IMR-90 (cell line): Measurements from ENCODE around the gene HES7. TPM values are rescaled to one million over a fixed set of nuclear protein-coding genes. Genes with fewer than 3 reads are reported as not detected.

Experiments
- ATAC-seq: fragments of 200-7000 bp; cut with Tn5 transposase; 2 replicates; pipeline ENCODE4 v1.9.1; 2020; ENCODE audit warnings: low read depth, mild to moderate bottlenecking, moderate library complexity
- BruUV-seq: library from RNA; stranded (reverse); fragments of 400-500 nt; replicated peaks from 2 replicates; lab custom pipeline; 2021; lab: Mats Ljungman, UMichigan
- CTCF ChIA-PET: fragments of 300-600 bp; formaldehyde crosslinking; extraction: SDS; loops from one replicate; lab custom pipeline; 2021; ENCODE audit warnings: antibody characterized with exemption; lab: Yijun Ruan, JAX
- POLR2A ChIA-PET: fragments of 300-600 bp; sonication (Branson Sonifier 250); formaldehyde crosslinking; loops from one replicate; lab custom pipeline; 2022; ENCODE audit warnings: antibody characterized with exemption; ENCODE audit not compliant: unreplicated experiment; lab: Charles Lee
- DNase-seq: peaks from one replicate; pipeline ENCODE4 v3.0.0; 2013
- H2AFZ ChIP-seq: replicated peaks from 2 replicates; pipeline ENCODE3; 2013; ENCODE audit warnings: low read length, mild to moderate bottlenecking; ENCODE audit not compliant: poor library complexity
- H2AK5ac ChIP-seq: 2 replicates; pipeline ENCODE4 v1.6.1; 2013; ENCODE audit warnings: low read depth, low read length, inconsistent platforms
- H2AK9ac ChIP-seq: replicated peaks from 2 replicates; pipeline ENCODE3; 2013; ENCODE audit warnings: mild to moderate bottlenecking, low read depth, low read length, moderate library complexity; ENCODE audit not compliant: poor library complexity
- H2BK120ac ChIP-seq: 2 replicates; pipeline ENCODE4 v1.6.1; 2013; ENCODE audit warnings: low read depth, low read length, inconsistent platforms
- H2BK15ac ChIP-seq: 3 replicates; pipeline ENCODE4 v1.6.1; 2013; ENCODE audit warnings: low read depth, low read length, inconsistent platforms
- H2BK20ac ChIP-seq: 2 replicates; pipeline ENCODE4 v1.6.1; 2013; ENCODE audit warnings: low read depth, mild to moderate bottlenecking, inconsistent platforms, low read length, moderate library complexity
- H2BK5ac ChIP-seq: 2 replicates; pipeline ENCODE4 v1.6.1; 2013; ENCODE audit warnings: mild to moderate bottlenecking, low read depth, low read length, inconsistent platforms; ENCODE audit not compliant: poor library complexity, severe bottlenecking
- H3K14ac ChIP-seq: replicated peaks from 2 replicates; pipeline ENCODE4 v1.6.1; 2013; ENCODE audit warnings: low read depth, low read length, inconsistent platforms
- H3K18ac ChIP-seq: 2 replicates; pipeline ENCODE4 v1.6.1; 2013; ENCODE audit warnings: low read depth, low read length, control low read depth
- H3K23ac ChIP-seq: 2 replicates; pipeline ENCODE4 v1.6.1; 2013; ENCODE audit warnings: low read depth, low read length, inconsistent platforms
- H3K27ac ChIP-seq: 2 replicates; pipeline ENCODE4 v1.5.1; 2013; ENCODE audit warnings: mild to moderate bottlenecking, control low read depth, low read length; ENCODE audit not compliant: insufficient read depth
- H3K27me3 ChIP-seq: 2 replicates; pipeline ENCODE4 v1.6.1; 2013; ENCODE audit warnings: low read length; ENCODE audit not compliant: control insufficient read depth, insufficient read depth
- H3K36me3 ChIP-seq: 2 replicates; pipeline ENCODE4 v1.6.1; 2013; ENCODE audit warnings: low read length, mixed read lengths; ENCODE audit not compliant: control insufficient read depth, insufficient read depth
- H3K4ac ChIP-seq: 2 replicates; pipeline ENCODE4 v1.6.1; 2013; ENCODE audit warnings: low read depth, low read length, inconsistent platforms
- H3K4me1 ChIP-seq: 2 replicates; pipeline ENCODE4 v1.6.1; 2013; ENCODE audit warnings: low read length, mixed read lengths; ENCODE audit not compliant: control insufficient read depth, insufficient read depth
- H3K4me2 ChIP-seq: 2 replicates; pipeline ENCODE4 v1.6.1; 2013; ENCODE audit warnings: low read depth, mild to moderate bottlenecking, control low read depth, low read length, moderate library complexity
- H3K4me3 ChIP-seq: 2 replicates; pipeline ENCODE4 v1.5.1; 2013; ENCODE audit warnings: low read depth, mild to moderate bottlenecking, control low read depth, low read length, moderate library complexity; ENCODE audit not compliant: insufficient read depth
- H3K56ac ChIP-seq: 2 replicates; pipeline ENCODE4 v1.6.1; 2013; ENCODE audit warnings: low read length, inconsistent platforms; ENCODE audit not compliant: insufficient read depth; ENCODE audit errors: extremely low read depth
- H3K79me1 ChIP-seq, 2 experiments: 2 replicates each; pipeline ENCODE4 v1.6.1; 2013; ENCODE audit warnings: low read length in 2 of 2, inconsistent platforms in 1 of 2, low read depth in 1 of 2
- H3K9ac ChIP-seq: 2 replicates; pipeline ENCODE4 v1.6.1; 2013; ENCODE audit warnings: low read depth, low read length, control low read depth
- H3K9me1 ChIP-seq: 2 replicates; pipeline ENCODE4 v1.6.1; 2013; ENCODE audit warnings: low read length, inconsistent platforms; ENCODE audit not compliant: insufficient read depth
- H3K9me3 ChIP-seq: 2 replicates; pipeline ENCODE4 v1.6.1; 2013; ENCODE audit warnings: low read length; ENCODE audit not compliant: control insufficient read depth, insufficient read depth
- H4K20me1 ChIP-seq: 2 replicates; pipeline ENCODE4 v1.6.1; 2013; ENCODE audit warnings: low read length, inconsistent platforms; ENCODE audit not compliant: insufficient read depth
- H4K5ac ChIP-seq: 2 replicates; pipeline ENCODE4 v1.6.1; 2013; ENCODE audit warnings: mild to moderate bottlenecking, low read depth, low read length, control low read depth
- H4K8ac ChIP-seq, 2 experiments: 2 replicates each; pipeline ENCODE4 v1.6.1; 2013; ENCODE audit warnings: low read depth in 2 of 2, low read length in 2 of 2, control low read depth in 1 of 2, inconsistent platforms in 1 of 2
- H4K91ac ChIP-seq: 2 replicates; pipeline ENCODE4 v1.6.1; 2013; ENCODE audit warnings: low read depth, low read length, inconsistent platforms; ENCODE audit not compliant: insufficient read depth
- BHLHE40 ChIP-seq: fragments of 150-350 bp; IDR thresholded peaks from 2 replicates; pipeline ENCODE4 v1.6.1; 2016; ENCODE audit warnings: mild to moderate bottlenecking, low read depth, low read length
- MXI1 ChIP-seq: IDR thresholded peaks from 2 replicates; pipeline ENCODE4 v1.6.1; 2012; ENCODE audit warnings: low read depth, mild to moderate bottlenecking, low read length, moderate library complexity, borderline replicate concordance
- WGBS, 2 experiments: methylation state at CpG; one replicate each; pipeline versions ENCODE4 v1.1.5 to v1.1.7; 2013; ENCODE audit warnings: missing lambda C conversion rate in 2 of 2; ENCODE audit not compliant: insufficient read length in 1 of 2; ENCODE audit errors: extremely low coverage in 2 of 2; 5-methylcytosine and 5-hydroxymethylcytosine counted together
- dilution Hi-C: fragments of 300-500 bp; cut with HindIII; formaldehyde crosslinking; loops from one replicate; pipeline ENCODE4 v1.14.3; 2018; ENCODE audit warnings: low sequenced_read_pairs; ENCODE audit not compliant: unreplicated experiment
- in situ Hi-C: fragments of 300-500 bp; cut with MboI; formaldehyde crosslinking; loops from 3 replicates; pipeline ENCODE4 v1.14.3; 2019; ENCODE audit warnings: low sequenced_read_pairs, inconsistent platforms, mixed read lengths
- intact Hi-C: fragments of 100-400 bp; cut with micrococcal nuclease; formaldehyde crosslinking; loops from 2 replicates; pipeline ENCODE4 v1.10.0; 2022
- polyA plus RNA-seq, 3 experiments: library from polyadenylated mRNA; depleted of rRNA; stranded (reverse); fragments of >200 nt; gene quantifications; 2 replicates each; pipeline ENCODE4 v1.2.3, GENCODE V29; 2012; ENCODE audit warnings: low replicate concordance in 1 of 3
- total RNA-seq: library from RNA; depleted of rRNA; stranded (reverse); fragments of >200 nt; gene quantifications from 2 replicates; pipeline ENCODE4 v1.2.3, GENCODE V29; 2012
- TF ChIP-seq, protein P1 (sequence below): fragments of 150-350 bp; IDR thresholded peaks from 2 replicates; pipeline ENCODE4 v1.6.1; 2016; ENCODE audit warnings: low read depth, mild to moderate bottlenecking, low read length, moderate library complexity, borderline replicate concordance

Gene HES7
- total and polyA plus RNA-seq, 2 of the 4 experiments (the other 2 are of a cell fraction): 0.43 TPM; not detected in 1

DNA sequence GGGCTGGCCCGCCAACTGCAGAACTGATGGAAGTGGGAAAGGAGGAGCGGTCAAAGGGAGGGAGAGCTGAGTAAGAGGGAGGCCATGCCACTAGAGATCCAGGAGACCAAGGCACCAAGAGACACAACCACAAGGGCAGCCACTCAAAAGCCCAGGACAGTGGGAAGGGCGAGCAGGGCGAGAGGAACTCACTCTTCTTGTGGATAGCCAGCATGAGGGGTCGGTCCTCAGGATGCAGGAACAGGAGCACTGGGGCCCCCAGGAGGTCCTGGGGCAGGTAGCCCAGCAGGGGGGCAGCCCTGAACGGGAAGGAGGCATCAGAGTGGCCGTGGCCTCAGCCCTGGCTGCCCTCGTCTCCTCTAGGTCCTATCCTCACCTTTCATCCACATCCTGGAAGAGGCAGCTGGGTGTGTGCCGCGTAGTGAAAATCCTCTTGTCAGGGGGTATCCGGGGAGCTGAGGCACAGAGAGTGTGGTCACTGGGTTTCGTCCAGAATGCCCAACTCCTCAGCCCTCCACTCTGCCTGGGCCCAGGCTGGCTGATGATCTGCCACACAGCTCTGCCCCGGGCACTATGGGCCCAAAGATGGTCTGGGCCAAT, 24.0 kb upstream of the HES7 start:
- BruUV-seq: no TSS peak
- DNase-seq (no peak), ATAC-seq (no peak)
- dilution Hi-C loops (no loop called here), in situ Hi-C loops (no loop called here), intact Hi-C loops (no loop called here)
- no peak overlapping the region for H3K4me2 ChIP-seq
- peaks cover 9% of the 10 kb centered on the region for H4K20me1 ChIP-seq
- no peak overlapping the region for H3K56ac ChIP-seq
- 74% methylated on average over 4 of the region's 13 CpGs; no CpG with 5 or more reads in 1 of the 2 experiments for WGBS, 2 experiments
- peaks cover 3 to 19% of the 10 kb centered on the region in 2 experiments; a peak in 2 of 4 replicates for H3K79me1 ChIP-seq
- no peak overlapping the region for H4K5ac ChIP-seq
- H2BK5ac ChIP-seq: no peak overlapping the region
- no peak overlapping the region for H3K9ac ChIP-seq
- no peak overlapping the region for H3K23ac ChIP-seq
- H2AFZ ChIP-seq: no peak overlapping the region
- no peak overlapping the region for H3K4ac ChIP-seq
- H3K4me1 ChIP-seq: peaks cover 10% of the 10 kb centered on the region
- H3K27me3 ChIP-seq: no peaks in the 10 kb centered on the region
- TF ChIP-seq, protein P1, sequence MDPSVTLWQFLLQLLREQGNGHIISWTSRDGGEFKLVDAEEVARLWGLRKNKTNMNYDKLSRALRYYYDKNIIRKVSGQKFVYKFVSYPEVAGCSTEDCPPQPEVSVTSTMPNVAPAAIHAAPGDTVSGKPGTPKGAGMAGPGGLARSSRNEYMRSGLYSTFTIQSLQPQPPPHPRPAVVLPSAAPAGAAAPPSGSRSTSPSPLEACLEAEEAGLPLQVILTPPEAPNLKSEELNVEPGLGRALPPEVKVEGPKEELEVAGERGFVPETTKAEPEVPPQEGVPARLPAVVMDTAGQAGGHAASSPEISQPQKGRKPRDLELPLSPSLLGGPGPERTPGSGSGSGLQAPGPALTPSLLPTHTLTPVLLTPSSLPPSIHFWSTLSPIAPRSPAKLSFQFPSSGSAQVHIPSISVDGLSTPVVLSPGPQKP: no peak
- TF ChIP-seq BHLHE40 (no peak), MXI1 (no peak)
- no peak overlapping the region for H3K4me3 ChIP-seq
- peaks cover 53% of the 10 kb centered on the region for H3K36me3 ChIP-seq
- H3K9me1 ChIP-seq: peaks cover 11% of the 10 kb centered on the region
- ChIA-PET CTCF (interaction anchor here (0.6 kb wide), 1 partner anchor 28 kb away, joined by 3 read pairs; no protein-coding TSS in a partner anchor), POLR2A (no interaction called here)
- no peak overlapping the region for H2BK120ac ChIP-seq
- H4K91ac ChIP-seq: no peak overlapping the region
- H3K27ac ChIP-seq: no peak overlapping the region
- H4K8ac ChIP-seq: no peak overlapping the region
- no peak overlapping the region for H2AK9ac ChIP-seq
- H2BK20ac ChIP-seq: no peak overlapping the region
- no peak overlapping the region for H2BK15ac ChIP-seq
- no peak overlapping the region for H3K14ac ChIP-seq
- H3K9me3 ChIP-seq: no peaks in the 10 kb centered on the region
- no peak overlapping the region for H2AK5ac ChIP-seq
- H3K18ac ChIP-seq: no peak overlapping the region
